Airway epithelial cell (primary cell): ENCODE results near the gene UCP2. TPM values are rescaled to one million over a fixed set of nuclear protein-coding genes. Genes with fewer than 3 reads are reported as not detected.

Source experiments
- total RNA-seq: library from RNA; depleted of rRNA; stranded (reverse); fragments of >200 nt; gene quantifications from 2 replicates; pipeline ENCODE4 v1.2.3, GENCODE V29; 2015

The UCP2 gene, protein sequence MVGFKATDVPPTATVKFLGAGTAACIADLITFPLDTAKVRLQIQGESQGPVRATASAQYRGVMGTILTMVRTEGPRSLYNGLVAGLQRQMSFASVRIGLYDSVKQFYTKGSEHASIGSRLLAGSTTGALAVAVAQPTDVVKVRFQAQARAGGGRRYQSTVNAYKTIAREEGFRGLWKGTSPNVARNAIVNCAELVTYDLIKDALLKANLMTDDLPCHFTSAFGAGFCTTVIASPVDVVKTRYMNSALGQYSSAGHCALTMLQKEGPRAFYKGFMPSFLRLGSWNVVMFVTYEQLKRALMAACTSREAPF
- total RNA-seq = 36.2 and 39.6 TPM in 2 replicates

DNA sequence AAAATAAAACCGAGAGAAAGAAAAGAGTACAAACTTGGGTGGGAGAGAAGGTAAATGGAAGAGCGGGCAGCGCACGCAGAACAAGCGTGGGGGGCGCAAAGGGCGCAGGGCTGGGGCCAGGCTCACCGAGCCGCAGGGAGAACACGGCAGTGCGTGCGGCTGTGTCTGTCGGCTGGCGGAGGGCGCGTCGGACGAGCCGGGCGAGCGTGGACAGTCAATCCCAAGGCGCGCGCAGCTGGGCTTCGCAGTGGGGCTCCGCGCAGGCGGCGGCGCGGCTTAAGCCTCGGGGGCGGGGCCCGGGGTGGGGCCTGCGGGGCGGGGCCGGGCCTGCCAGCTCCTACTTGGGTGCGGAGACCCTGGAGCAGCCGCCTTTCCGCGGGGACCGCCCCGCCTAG, at the start of gene UCP2:
UCP2 (minus strand) TSS at position 249 of the 395 bp plus-strand sequence. CDS start 4,465 bp downstream, outside the sequence.

DNA sequence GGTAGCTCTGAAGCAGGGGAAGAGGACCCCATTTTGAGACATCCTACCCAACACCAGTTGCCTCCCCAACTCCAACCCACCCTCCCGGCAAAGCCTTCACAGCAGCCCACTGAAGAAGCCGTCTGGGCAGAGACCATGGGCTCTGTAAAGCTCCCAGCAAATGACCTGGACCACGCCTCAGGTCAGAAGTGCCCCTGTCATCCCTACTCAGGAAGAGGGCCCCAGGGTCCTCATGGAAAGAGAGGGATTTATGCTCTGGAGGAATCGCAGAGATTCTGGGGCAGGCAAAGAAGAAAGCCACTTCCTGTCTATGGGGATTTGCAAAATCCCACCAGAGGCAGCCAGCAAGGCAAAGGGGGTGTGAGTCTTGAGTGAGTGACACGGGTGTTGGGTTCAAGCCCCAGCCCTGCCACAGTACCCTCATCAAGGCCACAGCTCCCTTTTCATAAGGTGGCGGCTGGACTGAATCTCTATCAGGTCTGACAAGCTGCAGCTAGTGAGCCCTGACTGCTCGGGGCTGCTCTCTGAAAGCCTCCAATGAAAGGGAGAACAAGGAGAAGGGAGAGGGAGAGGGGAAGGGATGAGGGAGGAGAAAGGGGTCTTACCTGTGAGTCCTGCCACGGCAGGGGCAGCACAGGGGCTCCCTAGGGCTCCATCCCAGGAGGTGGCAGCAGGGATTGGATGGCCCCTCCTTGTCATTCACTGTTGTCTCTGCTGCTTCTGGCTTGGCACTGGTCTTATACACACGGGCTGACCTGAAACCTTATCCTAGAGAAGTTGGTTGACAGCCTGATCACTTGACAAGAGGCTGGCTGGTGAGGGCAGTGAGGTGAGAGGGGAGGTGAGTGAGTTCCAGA, 26.0 kb upstream of the UCP2 start, which contains the start of gene UCP3:
UCP3 (minus strand) TSS at position 713 of the 857 bp plus-strand sequence. CDS start 2,043 bp downstream, outside the sequence.

DNA sequence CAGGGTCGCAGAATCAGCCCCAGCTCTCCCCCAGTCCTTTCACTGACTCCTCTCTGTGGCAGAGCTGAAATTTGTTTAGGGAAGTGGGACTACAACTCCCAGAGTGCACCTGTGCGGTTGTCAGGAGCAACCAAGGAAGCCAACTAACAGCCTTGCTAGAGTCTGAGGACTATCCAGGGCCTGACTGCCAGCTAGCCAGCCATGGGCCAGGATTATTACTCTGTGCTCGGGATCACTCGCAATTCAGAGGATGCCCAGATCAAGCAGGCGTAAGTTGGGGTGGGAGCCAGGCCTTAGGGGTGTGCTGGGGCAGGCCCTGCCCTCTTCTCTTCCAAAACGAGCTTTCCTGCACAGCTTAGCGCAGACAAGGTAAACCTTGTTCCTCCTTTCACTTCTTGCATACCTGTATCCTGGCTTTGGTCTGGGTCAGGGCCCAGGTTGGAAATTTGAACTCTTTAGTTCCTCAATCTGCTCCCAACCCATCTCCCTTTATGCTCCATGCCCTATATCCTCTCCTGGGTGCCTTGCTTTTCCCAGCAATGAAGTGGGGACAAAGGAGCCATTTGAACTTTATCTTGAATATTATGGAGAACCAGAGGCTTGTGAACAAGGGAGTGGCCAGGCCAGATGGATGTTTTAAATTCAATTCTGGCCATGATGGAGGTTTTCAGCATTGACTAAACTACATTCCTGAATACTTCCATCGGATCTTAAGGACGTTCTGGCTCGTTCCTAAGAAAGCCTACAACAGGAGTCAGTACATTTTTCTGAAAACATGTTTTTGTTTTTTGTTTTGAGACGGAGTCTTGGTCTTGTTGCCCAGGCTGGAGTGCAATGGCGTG, 31.6 kb downstream of the UCP2 start, which contains the start of gene DNAJB13:
DNAJB13 (plus strand) TSS at position 158 of the 842 bp plus-strand sequence; CDS start at position 202, 44 bp downstream.

Other genes starting within 250 kb of the UCP2 start
- 133 and 235 TPM in 2 replicates for gene RAB6A, start 221.8 kb downstream of the UCP2 start, total RNA-seq
- gene MRPL48, start 195.0 kb downstream of the UCP2 start, total RNA-seq = 60.4 and 64.1 TPM in 2 replicates
- 107 and 124 TPM in 2 replicates for gene COA4, start 106.0 kb downstream of the UCP2 start, total RNA-seq
- 10.9 and 16.5 TPM in 2 replicates for gene PAAF1, start 105.8 kb downstream of the UCP2 start, total RNA-seq
- gene DNAJB13, start 31.8 kb downstream of the UCP2 start, total RNA-seq = 0.14 and 0.28 TPM in 2 replicates
- not detected in 2 replicates for gene UCP3, start 26.2 kb upstream of the UCP2 start, total RNA-seq
- gene C2CD3, start 188.2 kb upstream of the UCP2 start, total RNA-seq = 6.2 and 10.6 TPM in 2 replicates
- 42.0 and 44.9 TPM in 2 replicates for gene PPME1, start 188.4 kb upstream of the UCP2 start, total RNA-seq